ENCODE data around the gene STK38.

DNA sequence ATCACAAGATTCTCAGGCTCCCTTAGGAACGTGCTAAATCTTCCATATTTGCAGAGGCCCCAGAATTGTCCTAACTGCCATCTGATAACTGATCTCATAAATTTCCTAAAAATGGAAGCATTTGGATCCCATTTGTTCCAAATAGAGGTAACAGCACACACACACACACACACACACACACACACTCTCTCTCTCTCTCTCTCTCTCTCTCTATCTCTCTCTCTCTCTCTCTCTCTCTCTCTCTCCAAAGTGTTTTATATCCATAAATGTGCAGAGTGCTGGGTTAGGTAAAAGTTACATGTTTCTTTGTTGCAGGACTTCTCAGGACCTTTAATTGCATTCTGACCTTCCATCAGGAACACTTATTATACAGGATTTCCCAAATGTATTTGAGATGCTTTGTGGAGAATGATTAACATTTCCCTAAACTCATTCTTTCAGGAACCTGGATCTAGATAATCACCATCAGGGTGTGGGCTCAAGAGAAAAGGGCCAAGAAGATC lies 8.5 kb upstream of the STK38 start:
- TF ChIP-seq EZH2phosphoT487 (IDR thresholded peaks at IDR 0.05; ENCODE audit: low read depth), result no peak
- TF ChIP-seq, protein P1, sequence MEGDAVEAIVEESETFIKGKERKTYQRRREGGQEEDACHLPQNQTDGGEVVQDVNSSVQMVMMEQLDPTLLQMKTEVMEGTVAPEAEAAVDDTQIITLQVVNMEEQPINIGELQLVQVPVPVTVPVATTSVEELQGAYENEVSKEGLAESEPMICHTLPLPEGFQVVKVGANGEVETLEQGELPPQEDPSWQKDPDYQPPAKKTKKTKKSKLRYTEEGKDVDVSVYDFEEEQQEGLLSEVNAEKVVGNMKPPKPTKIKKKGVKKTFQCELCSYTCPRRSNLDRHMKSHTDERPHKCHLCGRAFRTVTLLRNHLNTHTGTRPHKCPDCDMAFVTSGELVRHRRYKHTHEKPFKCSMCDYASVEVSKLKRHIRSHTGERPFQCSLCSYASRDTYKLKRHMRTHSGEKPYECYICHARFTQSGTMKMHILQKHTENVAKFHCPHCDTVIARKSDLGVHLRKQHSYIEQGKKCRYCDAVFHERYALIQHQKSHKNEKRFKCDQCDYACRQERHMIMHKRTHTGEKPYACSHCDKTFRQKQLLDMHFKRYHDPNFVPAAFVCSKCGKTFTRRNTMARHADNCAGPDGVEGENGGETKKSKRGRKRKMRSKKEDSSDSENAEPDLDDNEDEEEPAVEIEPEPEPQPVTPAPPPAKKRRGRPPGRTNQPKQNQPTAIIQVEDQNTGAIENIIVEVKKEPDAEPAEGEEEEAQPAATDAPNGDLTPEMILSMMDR (IDR thresholded peaks at IDR 0.05; ENCODE audit: low read depth, low read length), result no peak

Data from OCI-LY3 (cell line).